Measurements from ENCODE around the gene ADGRD1.

DNA sequence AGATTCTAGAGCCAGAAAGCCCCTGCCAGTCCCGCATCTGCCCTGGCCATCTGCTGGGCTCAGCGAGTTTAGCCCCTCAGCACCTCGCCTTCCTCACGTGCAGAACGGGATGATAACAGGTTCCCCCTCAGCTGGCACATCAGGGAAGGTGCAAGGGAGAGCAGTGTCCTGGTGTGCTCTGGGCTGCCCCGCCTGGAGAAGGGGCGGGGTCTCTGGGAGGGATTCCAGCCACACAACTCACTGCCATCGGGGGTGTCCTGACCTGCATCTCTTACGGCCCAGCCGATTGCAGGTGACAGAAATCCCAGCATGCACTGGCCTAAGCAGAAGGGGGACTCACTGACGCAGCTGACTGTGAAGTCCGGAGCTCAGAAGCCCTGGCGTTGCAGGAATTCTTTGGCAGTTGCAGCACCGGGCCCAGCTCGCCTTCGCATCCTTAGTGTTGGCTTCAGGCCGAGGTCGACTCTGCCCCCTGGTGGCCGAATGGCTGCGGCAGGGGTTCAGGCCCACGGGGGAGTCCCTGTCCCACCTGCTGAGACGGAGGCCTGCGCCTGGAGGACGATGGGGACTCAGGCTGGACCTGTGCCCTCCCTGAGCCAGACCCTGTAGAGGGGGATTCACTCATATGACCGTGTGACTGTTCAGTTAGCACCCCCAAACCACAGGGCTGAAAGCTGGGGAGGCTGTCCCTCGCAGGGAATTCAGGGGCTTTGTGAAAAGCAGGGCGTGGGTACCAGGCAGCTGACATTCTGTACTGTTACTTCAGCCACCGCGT lies 178.6 kb downstream of the ADGRD1 start:
- TF ChIP-seq POLR2A (IDR thresholded peaks at IDR 0.05): no peak
- TF ChIP-seq, protein P1, sequence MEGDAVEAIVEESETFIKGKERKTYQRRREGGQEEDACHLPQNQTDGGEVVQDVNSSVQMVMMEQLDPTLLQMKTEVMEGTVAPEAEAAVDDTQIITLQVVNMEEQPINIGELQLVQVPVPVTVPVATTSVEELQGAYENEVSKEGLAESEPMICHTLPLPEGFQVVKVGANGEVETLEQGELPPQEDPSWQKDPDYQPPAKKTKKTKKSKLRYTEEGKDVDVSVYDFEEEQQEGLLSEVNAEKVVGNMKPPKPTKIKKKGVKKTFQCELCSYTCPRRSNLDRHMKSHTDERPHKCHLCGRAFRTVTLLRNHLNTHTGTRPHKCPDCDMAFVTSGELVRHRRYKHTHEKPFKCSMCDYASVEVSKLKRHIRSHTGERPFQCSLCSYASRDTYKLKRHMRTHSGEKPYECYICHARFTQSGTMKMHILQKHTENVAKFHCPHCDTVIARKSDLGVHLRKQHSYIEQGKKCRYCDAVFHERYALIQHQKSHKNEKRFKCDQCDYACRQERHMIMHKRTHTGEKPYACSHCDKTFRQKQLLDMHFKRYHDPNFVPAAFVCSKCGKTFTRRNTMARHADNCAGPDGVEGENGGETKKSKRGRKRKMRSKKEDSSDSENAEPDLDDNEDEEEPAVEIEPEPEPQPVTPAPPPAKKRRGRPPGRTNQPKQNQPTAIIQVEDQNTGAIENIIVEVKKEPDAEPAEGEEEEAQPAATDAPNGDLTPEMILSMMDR (IDR thresholded peaks at IDR 0.05): peak; percentile 65 to 87 (median 82)
